HG03442 (cell line): ENCODE data around the gene DHX35.

Experiments used
- ATAC-seq: cut with Tn5 transposase; IDR thresholded peaks from one replicate; pipeline ENCODE4 v1.9.1; 2021; ENCODE audit warnings: mild to moderate bottlenecking, moderate library complexity; ENCODE audit not compliant: unreplicated experiment

The DHX35 gene

GRCh38 chr20:39019027-39019426 lies 56.9 kb downstream of the DHX35 start:
- no peak for ATAC-seq

DNA sequence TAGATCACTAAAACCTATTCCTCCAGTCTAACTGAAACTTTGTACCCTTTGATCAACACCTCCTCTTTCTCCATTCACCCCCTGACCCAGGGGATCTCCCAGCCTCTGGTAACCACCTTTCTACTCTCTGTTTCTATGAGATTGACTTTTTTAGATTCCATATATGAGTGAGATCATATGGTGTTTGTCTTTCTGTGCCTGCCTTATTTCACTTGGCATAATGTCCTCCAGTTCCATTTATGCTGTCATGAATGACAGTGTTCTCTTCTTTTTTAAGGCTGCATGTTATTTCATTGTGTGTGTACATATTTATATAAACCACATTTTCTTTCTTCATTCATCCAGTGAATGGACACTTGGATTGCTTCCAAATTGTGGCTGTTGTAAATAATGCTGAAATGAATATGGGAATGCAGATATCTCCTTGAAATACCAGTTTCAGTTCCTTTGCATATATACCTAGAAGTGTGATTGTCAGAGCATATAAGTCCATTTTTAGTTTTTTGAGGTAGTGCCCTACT lies 57.7 kb downstream of the DHX35 start:
- peak; percentile 79 for ATAC-seq

DNA sequence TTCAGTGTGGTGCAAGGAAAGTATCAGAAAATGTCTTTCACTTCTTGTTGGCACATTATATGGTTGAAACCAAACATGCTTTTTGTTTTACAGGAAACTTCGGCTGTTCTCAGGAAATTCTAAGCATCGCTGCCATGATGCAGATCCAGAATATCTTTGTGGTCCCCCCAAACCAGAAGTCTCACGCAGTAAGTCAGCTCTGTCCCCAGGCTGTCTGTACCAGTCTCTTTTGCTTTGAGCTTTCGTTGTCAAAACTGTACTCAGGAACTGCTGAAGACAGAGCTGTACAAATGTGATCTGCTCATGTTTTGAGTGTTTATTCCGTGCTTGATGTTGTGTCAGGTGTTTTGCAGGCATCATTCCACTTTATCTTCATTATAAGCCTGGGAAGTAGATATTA lies 59.6 kb downstream of the DHX35 start:
- peak; percentile 52 for ATAC-seq

GRCh38 chr20:39025883-39026282 lies 63.7 kb downstream of the DHX35 start:
- ATAC-seq: no peak

GRCh38 chr20:39029364-39029763 lies 67.2 kb downstream of the DHX35 start:
- ATAC-seq: no peak

- no peak for ATAC-seq
Observed at GRCh38 chr20:39032997-39033396, 70.9 kb downstream of the DHX35 start.

GRCh38 chr20:39036011-39036410 lies 73.9 kb downstream of the DHX35 start:
- no peak for ATAC-seq

- ATAC-seq: no peak
Observed at GRCh38 chr20:39036851-39037250, 74.7 kb downstream of the DHX35 start.

DNA sequence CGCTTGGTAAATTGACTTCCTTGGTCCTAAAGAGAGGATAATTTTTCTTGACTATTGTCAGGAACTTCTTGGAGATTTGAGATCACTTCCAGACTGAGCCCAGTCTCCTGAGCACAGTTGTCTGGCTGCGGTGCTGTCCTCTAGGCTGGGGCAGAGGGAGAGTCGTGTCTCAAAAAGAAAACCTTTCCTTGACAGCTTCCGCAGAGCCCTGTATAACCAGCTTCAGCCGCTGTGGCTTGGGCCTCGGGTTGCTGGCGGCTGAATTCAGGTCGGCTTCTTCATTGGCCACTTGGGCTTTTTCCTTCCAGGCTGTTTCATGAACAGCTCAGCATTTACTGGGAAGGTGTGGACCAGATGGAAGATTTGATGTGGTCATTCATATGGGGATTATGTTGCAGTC lies 75.9 kb downstream of the DHX35 start:
- ATAC-seq: no peak

- no peak for ATAC-seq
Observed at GRCh38 chr20:39038495-39038894, 76.4 kb downstream of the DHX35 start.

DNA sequence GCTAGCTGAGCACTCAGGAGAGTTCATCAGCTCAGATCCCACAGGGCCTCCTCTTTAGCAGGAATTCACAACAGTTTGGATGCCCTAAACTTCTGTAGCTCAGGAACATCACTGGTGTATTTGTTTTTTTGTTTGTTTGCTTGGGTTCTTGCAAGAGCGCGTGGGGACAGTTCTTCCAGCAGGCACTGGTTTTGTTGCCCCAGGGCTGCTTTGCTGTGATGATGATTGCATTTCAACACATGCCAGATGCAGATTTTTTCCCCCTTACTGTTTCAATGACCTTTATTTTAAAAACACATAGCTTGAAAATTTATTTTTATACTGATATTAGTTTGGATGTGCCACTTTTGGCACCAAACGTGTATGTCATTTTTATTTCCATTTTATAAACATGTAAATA lies 77.1 kb downstream of the DHX35 start:
- no peak for ATAC-seq

GRCh38 chr20:39040116-39040515 lies 78.0 kb downstream of the DHX35 start:
- no peak for ATAC-seq

GRCh38 chr20:39041067-39041466 lies 78.9 kb downstream of the DHX35 start:
- no peak for ATAC-seq

DNA sequence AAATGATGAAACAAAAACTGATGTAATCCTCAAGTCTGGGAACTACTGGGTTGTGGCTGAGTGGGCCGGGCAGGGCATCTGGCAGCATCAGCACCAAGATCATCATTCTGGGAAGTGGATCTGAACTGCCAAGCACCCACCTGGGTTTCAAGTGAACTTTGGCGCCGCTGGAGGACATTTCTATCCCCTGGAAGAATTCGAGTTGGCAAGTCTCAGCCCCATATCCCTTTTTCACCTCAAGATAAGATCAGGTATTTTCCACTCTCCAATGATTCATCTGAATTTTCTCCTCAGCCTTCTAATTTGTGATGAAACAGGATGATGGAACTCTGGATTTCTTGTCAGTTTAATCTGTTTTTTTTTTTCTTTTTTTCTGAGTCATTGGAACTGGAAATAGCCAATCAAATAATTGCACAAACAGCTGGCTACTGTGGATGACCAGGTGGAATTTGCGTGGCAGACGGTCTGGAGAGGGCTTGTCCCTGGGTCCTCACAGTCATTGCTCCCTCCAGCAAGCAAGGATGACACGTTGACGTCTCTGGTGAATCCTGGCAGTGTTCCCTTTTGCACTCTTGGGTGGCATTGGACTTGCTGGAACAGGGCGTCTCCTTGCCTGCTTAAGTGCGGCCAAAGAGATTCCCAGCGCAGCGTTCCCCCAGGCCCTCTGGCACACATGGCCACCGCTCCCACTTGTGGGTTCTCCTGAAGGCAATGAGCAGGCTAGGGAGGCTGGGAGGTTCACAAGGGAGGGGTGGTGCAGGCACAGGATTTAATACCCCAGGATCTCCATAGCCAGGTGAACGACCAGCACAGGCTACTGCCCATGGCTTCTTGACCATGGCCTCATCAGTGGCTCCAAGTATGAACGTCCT lies 80.4 kb downstream of the DHX35 start:
- ATAC-seq: no peak

DNA sequence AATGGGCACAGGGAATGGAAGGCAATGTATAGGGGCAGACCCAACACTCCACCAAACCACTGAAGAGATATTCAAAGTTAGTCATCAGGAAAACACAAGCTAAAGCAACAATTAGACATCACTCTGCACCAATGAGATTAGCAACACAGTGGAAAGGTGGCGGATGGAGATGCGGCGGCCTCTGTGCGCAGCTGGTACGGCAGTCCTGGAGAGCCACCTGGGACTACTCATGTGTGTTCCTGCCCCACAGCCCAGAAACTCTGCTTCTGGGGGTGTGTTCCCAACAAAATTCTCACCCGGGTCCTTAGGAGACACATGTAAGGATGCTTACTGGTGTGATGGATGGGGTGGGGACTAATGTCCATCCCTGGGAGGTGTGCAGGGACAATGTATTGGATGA lies 82.4 kb downstream of the DHX35 start:
- no peak for ATAC-seq

DNA sequence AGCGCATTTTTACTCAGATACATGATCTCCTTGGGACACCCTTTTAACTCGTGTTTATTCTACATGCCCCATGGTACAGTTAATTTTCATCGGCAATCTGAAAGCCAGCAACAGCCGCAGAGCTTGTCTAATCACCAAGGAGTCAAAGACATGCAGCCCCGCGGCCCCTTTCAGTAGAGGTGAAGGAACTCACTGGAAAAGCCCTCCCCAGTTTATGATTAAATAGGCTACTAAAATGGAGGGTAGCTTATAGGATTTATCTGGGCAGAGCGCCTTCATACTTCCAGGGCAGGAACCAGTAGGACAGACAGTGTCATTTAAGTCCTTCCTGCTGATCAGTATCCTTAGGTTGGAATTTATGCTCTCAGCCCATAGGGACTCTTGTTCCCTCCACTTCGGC lies 83.5 kb downstream of the DHX35 start:
- ATAC-seq: no peak

- ATAC-seq: no peak
Observed at GRCh38 chr20:39047417-39047985, 85.4 kb downstream of the DHX35 start.

- ATAC-seq: peak; percentile 55
Observed at GRCh38 chr20:39048000-39048696, 86.0 kb downstream of the DHX35 start.

- no peak for ATAC-seq
Observed at GRCh38 chr20:39049148-39049547, 87.0 kb downstream of the DHX35 start.

DNA sequence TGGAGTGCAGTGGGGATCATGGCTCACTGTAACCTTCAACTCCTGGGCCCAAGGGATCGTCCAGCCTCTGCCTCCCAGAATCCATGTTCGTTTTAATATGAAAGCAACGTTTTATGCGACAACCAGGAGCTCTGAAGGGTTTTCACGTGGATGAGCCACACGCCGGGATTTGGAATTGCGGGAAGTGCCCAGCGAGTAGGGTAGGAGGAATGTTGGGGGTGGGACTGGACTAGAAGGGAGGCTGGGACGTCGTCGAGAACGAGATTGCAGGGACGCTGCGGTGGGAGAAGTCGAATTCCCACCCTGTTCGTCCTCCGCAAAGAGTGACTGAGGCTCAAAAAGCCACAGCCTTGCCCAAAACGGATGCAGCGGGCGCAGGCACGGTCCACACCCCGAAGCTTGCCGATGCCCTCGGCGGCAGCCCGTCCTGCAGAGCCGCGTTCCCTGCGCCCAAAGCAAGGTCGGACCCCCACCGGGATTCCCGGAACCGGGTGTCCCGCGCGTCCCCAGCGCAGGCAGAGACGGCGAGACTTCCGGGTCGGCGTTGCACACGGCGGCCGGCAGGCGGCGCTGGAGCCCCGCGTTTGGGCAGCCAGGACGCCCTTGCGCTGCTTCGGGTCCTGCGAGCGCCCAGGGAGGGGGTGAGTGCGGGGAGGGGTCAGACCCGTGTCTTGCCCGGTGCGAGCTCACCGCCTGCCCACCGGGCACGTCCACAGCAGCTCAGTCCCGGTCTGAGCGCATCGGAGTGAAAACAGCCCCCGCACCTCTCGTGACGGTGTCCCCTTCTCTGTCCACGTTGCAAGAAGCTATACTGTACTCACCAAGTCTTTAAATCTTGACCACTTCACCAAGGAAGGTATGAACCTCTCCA lies 87.8 kb downstream of the DHX35 start:
- peak; percentile 77 for ATAC-seq

DNA sequence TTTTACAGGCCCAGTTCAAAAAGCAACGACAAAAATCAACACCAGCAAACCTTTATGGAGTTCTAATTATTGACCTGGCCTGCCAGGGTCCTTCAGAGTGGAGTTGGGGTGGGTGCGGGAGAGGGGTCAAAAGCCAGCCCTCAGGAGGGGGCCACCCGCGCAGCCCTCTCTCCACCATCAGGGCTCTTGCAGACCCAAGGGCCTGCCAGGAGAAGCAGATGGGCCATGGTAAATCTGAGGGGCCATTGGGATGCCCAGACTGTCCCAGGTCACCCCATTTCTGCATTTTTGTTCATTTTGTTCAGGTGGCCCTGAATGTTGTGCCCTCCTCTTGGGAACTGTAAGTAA lies 88.4 kb downstream of the DHX35 start:
- ATAC-seq: no peak
